GM23338 (cell line): ENCODE data around the gene FBXO34. TPM values are rescaled to one million over a fixed set of nuclear protein-coding genes. Genes with fewer than 3 reads are reported as not detected.

ENCODE experiments used
- ATAC-seq: fragments of 200-7000 bp; cut with Tn5 transposase; 3 replicates; pipeline ENCODE4 v1.9.1; 2020
- DNase-seq: peaks from one replicate; pipeline ENCODE4 v3.0.0-alpha.2; 2015; ENCODE audit warnings: low spot score
- H2AFZ ChIP-seq: fragments of 200-600 bp; sonication (generic); 2 replicates; pipeline ENCODE4 v1.8.0; 2016; ENCODE audit warnings: antibody characterized with exemption, mild to moderate bottlenecking, moderate library complexity
- H3F3A ChIP-seq: fragments of 200-600 bp; sonication (generic); replicated peaks from 2 replicates; pipeline ENCODE4 v1.8.0; 2017; ENCODE audit warnings: antibody characterized with exemption, mixed run types, low read depth
- H3K27ac ChIP-seq: fragments of 200-600 bp; sonication (generic); 2 replicates; pipeline ENCODE4 v1.6.1; 2016; ENCODE audit warnings: low read depth
- H3K27me3 ChIP-seq: fragments of 200-600 bp; sonication (generic); 2 replicates; pipeline ENCODE4 v1.8.0; 2016; ENCODE audit warnings: mild to moderate bottlenecking, mixed run types, moderate library complexity; ENCODE audit not compliant: insufficient read depth
- H3K36me3 ChIP-seq: fragments of 200-600 bp; sonication (generic); 2 replicates; pipeline ENCODE4 v1.8.0; 2016; ENCODE audit warnings: mild to moderate bottlenecking; ENCODE audit not compliant: insufficient read depth
- H3K4me1 ChIP-seq: fragments of 200-600 bp; sonication (generic); 2 replicates; pipeline ENCODE4 v1.8.0; 2016; ENCODE audit warnings: mild to moderate bottlenecking, moderate library complexity; ENCODE audit not compliant: insufficient read depth
- H3K4me2 ChIP-seq: fragments of 200-600 bp; sonication (generic); 2 replicates; pipeline ENCODE4 v1.7.1; 2017; ENCODE audit warnings: mixed run types
- H3K4me3 ChIP-seq: fragments of 200-600 bp; sonication (generic); 2 replicates; pipeline ENCODE4 v1.6.1; 2016; ENCODE audit warnings: mixed run types
- H3K79me2 ChIP-seq: fragments of 200-600 bp; sonication (generic); replicated peaks from 2 replicates; pipeline ENCODE4 v1.8.0; 2017; ENCODE audit warnings: mild to moderate bottlenecking; ENCODE audit not compliant: insufficient read depth
- H3K9me2 ChIP-seq: fragments of 200-600 bp; sonication (generic); 2 replicates; pipeline ENCODE4 v1.8.0; 2017; ENCODE audit not compliant: insufficient read depth
- H4K20me1 ChIP-seq: fragments of 200-600 bp; sonication (generic); replicated peaks from 2 replicates; pipeline ENCODE4 v1.8.0; 2017; ENCODE audit warnings: mild to moderate bottlenecking; ENCODE audit not compliant: insufficient read depth
- H3K27ac Mint-ChIP-seq: 2 replicates; pipeline ENCODE4 v1.8.0; 2020; ENCODE audit warnings: inconsistent platforms, mild to moderate bottlenecking, moderate library complexity, mixed read lengths
- H3K27me3 Mint-ChIP-seq: 3 replicates; pipeline ENCODE4 v1.8.0; 2022; ENCODE audit warnings: low read depth, mild to moderate bottlenecking, moderate library complexity, mixed read lengths, inconsistent platforms; ENCODE audit not compliant: insufficient read depth, poor library complexity
- H3K36me3 Mint-ChIP-seq: 3 replicates; pipeline ENCODE4 v1.8.0; 2021; ENCODE audit warnings: low read depth, mild to moderate bottlenecking, inconsistent platforms, moderate library complexity, mixed read lengths
- H3K4me1 Mint-ChIP-seq: 3 replicates; pipeline ENCODE4 v1.8.0; 2020; ENCODE audit warnings: mild to moderate bottlenecking, inconsistent platforms, mixed read lengths
- H3K4me3 Mint-ChIP-seq: 3 replicates; pipeline ENCODE4 v1.8.0; 2021; ENCODE audit warnings: moderate library complexity, mild to moderate bottlenecking, inconsistent platforms, mixed read lengths
- H3K9me3 Mint-ChIP-seq: 3 replicates; pipeline ENCODE4 v1.8.0; 2020; ENCODE audit warnings: moderate library complexity, mild to moderate bottlenecking, inconsistent platforms, mixed read lengths
- CREB1 ChIP-seq: fragments of 250-450 bp; sonication (Bioruptor Pico); IDR thresholded peaks from 2 replicates; pipeline ENCODE4 v1.5.0; 2020; ENCODE audit warnings: low read depth, mild to moderate bottlenecking, moderate library complexity
- EZH2 ChIP-seq: fragments of 200-600 bp; sonication (generic); IDR thresholded peaks from one replicate; pipeline ENCODE4 v1.8.0; 2017; ENCODE audit warnings: antibody characterized with exemption, mild to moderate bottlenecking, low read depth; ENCODE audit not compliant: unreplicated experiment
- EZH2phosphoT487 ChIP-seq: fragments of 200-600 bp; sonication (generic); IDR thresholded peaks from one replicate; pipeline ENCODE4 v1.8.1; 2018; ENCODE audit warnings: antibody characterized with exemption; ENCODE audit not compliant: unreplicated experiment
- JUNB ChIP-seq: IDR thresholded peaks from one replicate; pipeline ENCODE4 v1.6.1; 2016; ENCODE audit warnings: antibody characterized with exemption; ENCODE audit not compliant: unreplicated experiment
- NANOG ChIP-seq: IDR thresholded peaks from 2 replicates; pipeline ENCODE4 v1.6.1; 2016; ENCODE audit warnings: antibody characterized with exemption, borderline replicate concordance
- POLR2AphosphoS5 ChIP-seq: IDR thresholded peaks from 2 replicates; pipeline ENCODE4 v1.6.1; 2016; ENCODE audit warnings: antibody characterized with exemption, low read depth
- STAT1 ChIP-seq: IDR thresholded peaks from one replicate; pipeline ENCODE4 v1.6.1; 2016; ENCODE audit warnings: antibody characterized with exemption; ENCODE audit not compliant: unreplicated experiment
- ZNF114 ChIP-seq: fragments of 250-450 bp; sonication (Bioruptor Pico); IDR thresholded peaks from 2 replicates; pipeline ENCODE4 v1.5.0; 2020; ENCODE audit warnings: mild to moderate bottlenecking, moderate library complexity
- ZNF331 ChIP-seq: fragments of 250-450 bp; sonication (Bioruptor Pico); IDR thresholded peaks from 2 replicates; pipeline ENCODE4 v1.5.0; 2020; ENCODE audit warnings: low read depth, mild to moderate bottlenecking, moderate library complexity
- polyA plus RNA-seq: library from polyadenylated mRNA; unstranded; fragments of >200 nt; fragmentation: Nextera tagmentation; extraction: Ambion mirVana; gene quantifications from 2 replicates; pipeline ENCODE4 v1.2.1, GENCODE V29; 2016
- total RNA-seq: library from RNA; depleted of rRNA; stranded (reverse); fragments of >200 nt; shearing (Covaris generic); gene quantifications from 2 replicates; pipeline ENCODE4 v1.2.3, GENCODE V29; 2014
- TF ChIP-seq, protein P1 (sequence below): IDR thresholded peaks from one replicate; pipeline ENCODE4 v1.6.1; 2018; ENCODE audit warnings: antibody characterized with exemption; ENCODE audit not compliant: unreplicated experiment
- TF ChIP-seq, protein P2 (sequence below): IDR thresholded peaks from 2 replicates; pipeline ENCODE4 v1.6.1; 2016; ENCODE audit warnings: antibody characterized with exemption
- TF ChIP-seq, protein P3 (sequence below), 2 experiments: fragments of 200-600 bp in 1 of 2; sonication (generic) in 1 of 2; conservative IDR thresholded peaks; 2 replicates each; pipeline versions ENCODE4 v1.5.1 to v1.6.1; 2016 to 2017; ENCODE audit warnings: antibody characterized with exemption in 2 of 2, low read depth in 2 of 2, mild to moderate bottlenecking in 2 of 2, moderate library complexity in 1 of 2

FBXO34 gene
- total and polyA plus RNA-seq, 2 experiments from 2014 or later, result 9.4 to 13.4 TPM

DNA sequence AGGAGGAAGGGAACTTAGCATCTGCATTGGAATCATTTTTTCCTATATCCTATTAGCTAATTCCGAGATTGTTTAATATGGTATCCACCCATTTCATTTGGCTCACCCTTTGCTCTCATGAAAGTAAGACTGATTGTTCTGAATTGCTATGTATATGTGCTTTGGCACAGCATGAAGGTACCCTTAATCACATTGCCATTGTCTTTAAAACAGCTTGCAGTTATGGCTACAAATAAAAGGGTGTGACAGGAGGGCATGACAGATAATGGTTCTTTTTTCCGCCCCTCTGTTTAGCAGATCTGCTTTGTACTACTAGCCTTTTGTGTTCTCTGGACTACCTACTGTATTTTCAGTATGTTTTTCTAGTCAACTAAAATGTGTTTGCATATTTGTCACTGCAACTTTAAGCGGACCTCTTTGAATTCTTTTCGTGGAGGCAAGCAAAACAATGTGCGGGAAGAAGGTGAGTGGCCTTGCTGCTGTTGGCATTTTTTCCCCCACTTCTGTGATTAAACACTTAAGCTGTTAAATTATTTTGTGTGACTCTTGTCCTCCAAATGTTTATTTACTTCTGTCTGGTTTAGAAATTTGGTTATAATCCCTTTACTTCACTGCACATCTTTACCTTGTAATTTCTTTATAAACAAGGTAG is 35.8 kb downstream of the FBXO34 start (continued):
- TF ChIP-seq, protein P1, sequence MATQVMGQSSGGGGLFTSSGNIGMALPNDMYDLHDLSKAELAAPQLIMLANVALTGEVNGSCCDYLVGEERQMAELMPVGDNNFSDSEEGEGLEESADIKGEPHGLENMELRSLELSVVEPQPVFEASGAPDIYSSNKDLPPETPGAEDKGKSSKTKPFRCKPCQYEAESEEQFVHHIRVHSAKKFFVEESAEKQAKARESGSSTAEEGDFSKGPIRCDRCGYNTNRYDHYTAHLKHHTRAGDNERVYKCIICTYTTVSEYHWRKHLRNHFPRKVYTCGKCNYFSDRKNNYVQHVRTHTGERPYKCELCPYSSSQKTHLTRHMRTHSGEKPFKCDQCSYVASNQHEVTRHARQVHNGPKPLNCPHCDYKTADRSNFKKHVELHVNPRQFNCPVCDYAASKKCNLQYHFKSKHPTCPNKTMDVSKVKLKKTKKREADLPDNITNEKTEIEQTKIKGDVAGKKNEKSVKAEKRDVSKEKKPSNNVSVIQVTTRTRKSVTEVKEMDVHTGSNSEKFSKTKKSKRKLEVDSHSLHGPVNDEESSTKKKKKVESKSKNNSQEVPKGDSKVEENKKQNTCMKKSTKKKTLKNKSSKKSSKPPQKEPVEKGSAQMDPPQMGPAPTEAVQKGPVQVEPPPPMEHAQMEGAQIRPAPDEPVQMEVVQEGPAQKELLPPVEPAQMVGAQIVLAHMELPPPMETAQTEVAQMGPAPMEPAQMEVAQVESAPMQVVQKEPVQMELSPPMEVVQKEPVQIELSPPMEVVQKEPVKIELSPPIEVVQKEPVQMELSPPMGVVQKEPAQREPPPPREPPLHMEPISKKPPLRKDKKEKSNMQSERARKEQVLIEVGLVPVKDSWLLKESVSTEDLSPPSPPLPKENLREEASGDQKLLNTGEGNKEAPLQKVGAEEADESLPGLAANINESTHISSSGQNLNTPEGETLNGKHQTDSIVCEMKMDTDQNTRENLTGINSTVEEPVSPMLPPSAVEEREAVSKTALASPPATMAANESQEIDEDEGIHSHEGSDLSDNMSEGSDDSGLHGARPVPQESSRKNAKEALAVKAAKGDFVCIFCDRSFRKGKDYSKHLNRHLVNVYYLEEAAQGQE, result no peak
- no peak for TF ChIP-seq POLR2AphosphoS5
- no peak for TF ChIP-seq EZH2
- no peak for TF ChIP-seq EZH2phosphoT487
- TF ChIP-seq, protein P2, sequence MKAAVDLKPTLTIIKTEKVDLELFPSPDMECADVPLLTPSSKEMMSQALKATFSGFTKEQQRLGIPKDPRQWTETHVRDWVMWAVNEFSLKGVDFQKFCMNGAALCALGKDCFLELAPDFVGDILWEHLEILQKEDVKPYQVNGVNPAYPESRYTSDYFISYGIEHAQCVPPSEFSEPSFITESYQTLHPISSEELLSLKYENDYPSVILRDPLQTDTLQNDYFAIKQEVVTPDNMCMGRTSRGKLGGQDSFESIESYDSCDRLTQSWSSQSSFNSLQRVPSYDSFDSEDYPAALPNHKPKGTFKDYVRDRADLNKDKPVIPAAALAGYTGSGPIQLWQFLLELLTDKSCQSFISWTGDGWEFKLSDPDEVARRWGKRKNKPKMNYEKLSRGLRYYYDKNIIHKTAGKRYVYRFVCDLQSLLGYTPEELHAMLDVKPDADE, result no peak
- TF ChIP-seq ZNF331 (CRISPR knock-in tag), result no peak
- no peak for TF ChIP-seq CREB1 (CRISPR knock-in tag)
- TF ChIP-seq ZNF114, result no peak

DNA sequence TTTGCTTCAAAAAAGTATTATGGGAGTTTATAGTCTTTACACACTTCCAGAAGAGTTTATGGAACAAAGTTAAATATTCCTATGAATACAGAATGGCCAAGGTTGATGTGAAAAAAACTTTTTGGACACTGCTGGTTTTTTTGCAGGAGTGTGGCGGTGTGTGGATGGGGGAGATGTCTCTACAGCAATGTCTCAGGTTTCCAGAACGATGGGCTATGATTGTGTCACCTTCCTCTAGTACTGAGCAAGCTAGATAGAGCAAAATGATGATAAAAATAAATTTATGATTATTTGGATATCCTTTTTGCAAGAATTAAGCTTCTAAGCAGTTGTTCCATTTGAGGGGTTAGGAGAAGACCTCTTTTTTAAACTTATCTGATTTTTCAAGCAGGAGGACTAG is 37.9 kb downstream of the FBXO34 start:
- Histone ChIP-seq H2AFZ (no peak overlapping the region), H3F3A (no peaks in the 10 kb centered on the region), H4K20me1 (no peaks in the 10 kb centered on the region), H3K27me3 (no peaks in the 10 kb centered on the region), H3K9me2 (peaks cover 6% of the 10 kb centered on the region; the same call in 1 of the 2 replicates), H3K4me3 (no peak overlapping the region), H3K36me3 (peaks cover 4% of the 10 kb centered on the region; the same call in 1 of the 2 replicates), H3K27ac (no peak overlapping the region), H3K4me2 (no peak overlapping the region), H3K79me2 (peaks cover 55% of the 10 kb centered on the region), H3K4me1 (peaks cover 16% of the 10 kb centered on the region)
- Mint-ChIP-seq H3K27ac (no peak overlapping the region), H3K27me3 (no peaks in the 10 kb centered on the region), H3K4me1 (peaks cover 13% of the 10 kb centered on the region), H3K4me3 (no peak overlapping the region), H3K36me3 (peaks cover 40% of the 10 kb centered on the region), H3K9me3 (peaks cover 34% of the 10 kb centered on the region)
- DNase-seq, result no peak
- ATAC-seq, result no peak
- no peak for TF ChIP-seq POLR2AphosphoS5
- no peak for TF ChIP-seq ZNF331 (CRISPR knock-in tag)
- TF ChIP-seq, protein P3, sequence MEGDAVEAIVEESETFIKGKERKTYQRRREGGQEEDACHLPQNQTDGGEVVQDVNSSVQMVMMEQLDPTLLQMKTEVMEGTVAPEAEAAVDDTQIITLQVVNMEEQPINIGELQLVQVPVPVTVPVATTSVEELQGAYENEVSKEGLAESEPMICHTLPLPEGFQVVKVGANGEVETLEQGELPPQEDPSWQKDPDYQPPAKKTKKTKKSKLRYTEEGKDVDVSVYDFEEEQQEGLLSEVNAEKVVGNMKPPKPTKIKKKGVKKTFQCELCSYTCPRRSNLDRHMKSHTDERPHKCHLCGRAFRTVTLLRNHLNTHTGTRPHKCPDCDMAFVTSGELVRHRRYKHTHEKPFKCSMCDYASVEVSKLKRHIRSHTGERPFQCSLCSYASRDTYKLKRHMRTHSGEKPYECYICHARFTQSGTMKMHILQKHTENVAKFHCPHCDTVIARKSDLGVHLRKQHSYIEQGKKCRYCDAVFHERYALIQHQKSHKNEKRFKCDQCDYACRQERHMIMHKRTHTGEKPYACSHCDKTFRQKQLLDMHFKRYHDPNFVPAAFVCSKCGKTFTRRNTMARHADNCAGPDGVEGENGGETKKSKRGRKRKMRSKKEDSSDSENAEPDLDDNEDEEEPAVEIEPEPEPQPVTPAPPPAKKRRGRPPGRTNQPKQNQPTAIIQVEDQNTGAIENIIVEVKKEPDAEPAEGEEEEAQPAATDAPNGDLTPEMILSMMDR (conservative IDR thresholded peaks at IDR 0.05; ENCODE audit: low read depth in 2 of 2), result no peak
- TF ChIP-seq EZH2, result no peak
- TF ChIP-seq STAT1, result no peak
- TF ChIP-seq, protein P1, result no peak
- TF ChIP-seq EZH2phosphoT487, result no peak
- TF ChIP-seq, protein P2, result no peak
- TF ChIP-seq ZNF114, result no peak
- TF ChIP-seq JUNB, result no peak
- TF ChIP-seq CREB1 (CRISPR knock-in tag), result no peak
- no peak for TF ChIP-seq NANOG
